A549 treated with ZK216348 at 1 μM for 4 hours (cell line): ENCODE results near the gene PHGDH. TPM values are rescaled to one million over a fixed set of nuclear protein-coding genes. Genes with fewer than 3 reads are reported as not detected.

Experiments used
- total RNA-seq: library from RNA; stranded (reverse); fragments of 200-300 nt; extraction: Qiagen RNA extraction; gene quantifications from 5 replicates; pipeline ENCODE4 v1.2.3, GENCODE V29; 2022; ENCODE audit warnings: low read depth

The PHGDH gene
- total RNA-seq = 60.6 to 96.5 TPM (median 84.3 TPM) in 5 replicates

GRCh38 chr1:119711804-119712341 lies at the start of gene PHGDH:
PHGDH (plus strand) TSS chr1:119711934; CDS start chr1:119712023, 89 bp downstream.

DNA sequence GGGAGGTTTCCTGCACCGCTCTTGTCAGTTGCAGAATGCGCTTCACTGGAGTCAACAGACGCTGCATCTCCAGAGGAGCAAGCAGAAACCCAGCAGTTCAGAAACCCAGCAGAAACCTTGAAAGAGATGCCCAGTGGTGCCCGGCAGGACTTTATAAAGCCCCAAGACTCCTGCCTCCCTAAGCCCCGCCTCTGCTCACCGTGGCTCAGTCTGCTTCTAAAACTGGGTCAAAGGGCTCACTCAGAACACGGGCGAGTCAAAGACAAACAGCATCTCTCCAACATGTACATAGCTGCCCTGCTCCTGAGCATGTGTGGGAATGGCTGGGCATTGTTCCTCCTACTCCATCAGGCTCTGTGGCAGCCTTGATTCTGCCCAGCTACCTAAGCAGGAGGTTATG lies 57.0 kb downstream of the PHGDH start, which contains the start of gene HMGCS2:
TSS of gene HMGCS2 (minus strand) at position 128 of the 400 bp plus-strand sequence. CDS start at position 67, 61 bp downstream.

Other genes with a start within 250 kb of the PHGDH start
- not detected in 5 replicates for gene HSD3B1, start 204.7 kb upstream of the PHGDH start, total RNA-seq
- 1.4 to 2.0 TPM (median 1.6 TPM) in 5 replicates for gene ZNF697, start 63.7 kb upstream of the PHGDH start, total RNA-seq
- gene HMGCS2, start 57.0 kb downstream of the PHGDH start, total RNA-seq = not detected in 5 replicates
- not detected in 5 replicates for gene REG4, start 99.5 kb downstream of the PHGDH start, total RNA-seq
- not detected in 5 replicates for gene ADAM30, start 184.6 kb downstream of the PHGDH start, total RNA-seq